Measurements from ENCODE around the gene CACNG1. TPM values are rescaled to one million over a fixed set of nuclear protein-coding genes. Genes with fewer than 3 reads are reported as not detected.

CACNG1 gene
- not detected for total RNA-seq

- peaks cover 3% of the 10 kb centered on the region for H3K36me3 Mint-ChIP-seq (ENCODE audit: low read depth)
- CTCF ChIA-PET, result no interaction called here
- peaks cover 19% of the 10 kb centered on the region for H3K9me3 Mint-ChIP-seq
- intact Hi-C loops (cut with micrococcal nuclease), result no loop called here
- no peak within 1 kb of the TSS for H3K4me3 Mint-ChIP-seq
- H3K4me1 Mint-ChIP-seq (ENCODE audit: low read depth), result no peaks in the 10 kb centered on the region
- DNase-seq, result no peak
- H3K27me3 Mint-ChIP-seq (ENCODE audit: low read depth), result no peaks in the 10 kb centered on the region
- no peak within 1 kb of the TSS for H3K27ac Mint-ChIP-seq
Measured at GRCh38 chr17:67044016-67044772, at the start of gene CACNG1. CACNG1 (plus strand) TSS chr17:67044554; CDS start chr17:67044661, 107 bp downstream.

GRCh38 chr17:66994930-66995535 is 49.3 kb upstream of the CACNG1 start:
- CTCF ChIA-PET, result no interaction called here
- no peak overlapping the region for H3K27ac Mint-ChIP-seq
- no peaks in the 10 kb centered on the region for H3K4me1 Mint-ChIP-seq (ENCODE audit: low read depth)
- no peak overlapping the region for H3K4me3 Mint-ChIP-seq
- peaks cover 5% of the 10 kb centered on the region for H3K27me3 Mint-ChIP-seq (ENCODE audit: low read depth)
- no peak for DNase-seq
- no peaks in the 10 kb centered on the region for H3K9me3 Mint-ChIP-seq
- intact Hi-C loops (cut with micrococcal nuclease), result no loop called here
- H3K36me3 Mint-ChIP-seq (ENCODE audit: low read depth), result no peaks in the 10 kb centered on the region

GRCh38 chr17:66995944-66996343 is 48.4 kb upstream of the CACNG1 start:
- intact Hi-C loops (cut with micrococcal nuclease), result no loop called here
- CTCF ChIA-PET, result no interaction called here

GRCh38 chr17:66996926-66997325 is 47.4 kb upstream of the CACNG1 start:
- Mint-ChIP-seq H3K4me1 (ENCODE audit: low read depth) (no peaks in the 10 kb centered on the region), H3K27ac (no peak overlapping the region), H3K4me3 (no peak overlapping the region), H3K9me3 (no peaks in the 10 kb centered on the region), H3K36me3 (ENCODE audit: low read depth) (no peaks in the 10 kb centered on the region), H3K27me3 (ENCODE audit: low read depth) (no peaks in the 10 kb centered on the region)
- no peak for DNase-seq
- CTCF ChIA-PET, result no interaction called here
- intact Hi-C loops (cut with micrococcal nuclease), result no loop called here

More at GRCh38 chr17:66995944-66996343, 48.4 kb upstream of the CACNG1 start:
- Mint-ChIP-seq H3K4me1 (ENCODE audit: low read depth) (no peaks in the 10 kb centered on the region), H3K36me3 (ENCODE audit: low read depth) (no peaks in the 10 kb centered on the region), H3K9me3 (no peaks in the 10 kb centered on the region), H3K27me3 (ENCODE audit: low read depth) (peaks cover 5% of the 10 kb centered on the region), H3K27ac (no peak overlapping the region), H3K4me3 (no peak overlapping the region)
- no peak for DNase-seq

- peaks cover 9% of the 10 kb centered on the region for H3K27me3 Mint-ChIP-seq (ENCODE audit: low read depth)
- DNase-seq, result no peak
- H3K9me3 Mint-ChIP-seq, result no peaks in the 10 kb centered on the region
- H3K27ac Mint-ChIP-seq, result no peak overlapping the region
- no peaks in the 10 kb centered on the region for H3K4me1 Mint-ChIP-seq (ENCODE audit: low read depth)
- intact Hi-C loops (cut with micrococcal nuclease), result no loop called here
- no peaks in the 10 kb centered on the region for H3K36me3 Mint-ChIP-seq (ENCODE audit: low read depth)
- CTCF ChIA-PET, result no interaction called here
- no peak overlapping the region for H3K4me3 Mint-ChIP-seq
Measured at GRCh38 chr17:67003231-67003630, 41.1 kb upstream of the CACNG1 start.

GRCh38 chr17:67004181-67004580 is 40.2 kb upstream of the CACNG1 start:
- H3K36me3 Mint-ChIP-seq (ENCODE audit: low read depth), result no peaks in the 10 kb centered on the region
- H3K4me3 Mint-ChIP-seq, result no peak overlapping the region
- H3K27me3 Mint-ChIP-seq (ENCODE audit: low read depth), result peaks cover 9% of the 10 kb centered on the region
- CTCF ChIA-PET, result no interaction called here
- intact Hi-C loops (cut with micrococcal nuclease), result no loop called here
- no peak for DNase-seq
- H3K27ac Mint-ChIP-seq, result no peak overlapping the region
- H3K4me1 Mint-ChIP-seq (ENCODE audit: low read depth), result no peaks in the 10 kb centered on the region
- H3K9me3 Mint-ChIP-seq, result peaks cover 2% of the 10 kb centered on the region

GRCh38 chr17:67007266-67007665 is 37.1 kb upstream of the CACNG1 start:
- H3K4me1 Mint-ChIP-seq (ENCODE audit: low read depth), result no peaks in the 10 kb centered on the region
- H3K27ac Mint-ChIP-seq, result no peak overlapping the region

GRCh38 chr17:67008101-67008500 is 36.3 kb upstream of the CACNG1 start:
- H3K9me3 Mint-ChIP-seq, result peaks cover 2% of the 10 kb centered on the region
- CTCF ChIA-PET, result no interaction called here
- H3K4me1 Mint-ChIP-seq (ENCODE audit: low read depth), result no peaks in the 10 kb centered on the region
- no peaks in the 10 kb centered on the region for H3K36me3 Mint-ChIP-seq (ENCODE audit: low read depth)
- no peak overlapping the region for H3K4me3 Mint-ChIP-seq
- intact Hi-C loops (cut with micrococcal nuclease), result no loop called here
- DNase-seq, result no peak
- peaks cover 6% of the 10 kb centered on the region for H3K27me3 Mint-ChIP-seq (ENCODE audit: low read depth)
- no peak overlapping the region for H3K27ac Mint-ChIP-seq

More at GRCh38 chr17:67007266-67007665, 37.1 kb upstream of the CACNG1 start:
- no peak overlapping the region for H3K4me3 Mint-ChIP-seq
- DNase-seq, result no peak
- CTCF ChIA-PET, result no interaction called here
- H3K9me3 Mint-ChIP-seq, result peaks cover 2% of the 10 kb centered on the region
- intact Hi-C loops (cut with micrococcal nuclease), result no loop called here
- peaks cover 11% of the 10 kb centered on the region for H3K27me3 Mint-ChIP-seq (ENCODE audit: low read depth)
- no peaks in the 10 kb centered on the region for H3K36me3 Mint-ChIP-seq (ENCODE audit: low read depth)

- Mint-ChIP-seq H3K4me1 (ENCODE audit: low read depth) (no peaks in the 10 kb centered on the region), H3K4me3 (no peak overlapping the region), H3K36me3 (ENCODE audit: low read depth) (no peaks in the 10 kb centered on the region), H3K27ac (no peak overlapping the region), H3K9me3 (peaks cover 2% of the 10 kb centered on the region), H3K27me3 (ENCODE audit: low read depth) (peaks cover 2% of the 10 kb centered on the region)
- no peak for DNase-seq
- CTCF ChIA-PET, result no interaction called here
- intact Hi-C loops (cut with micrococcal nuclease), result no loop called here
Measured at GRCh38 chr17:67011527-67012175, 32.7 kb upstream of the CACNG1 start.

GRCh38 chr17:67013891-67014290 is 30.5 kb upstream of the CACNG1 start:
- intact Hi-C loops (cut with micrococcal nuclease), result no loop called here
- no peak for DNase-seq
- H3K4me1 Mint-ChIP-seq (ENCODE audit: low read depth), result no peaks in the 10 kb centered on the region

GRCh38 chr17:67015001-67015400 is 29.4 kb upstream of the CACNG1 start:
- Mint-ChIP-seq H3K4me3 (no peak overlapping the region), H3K27me3 (ENCODE audit: low read depth) (peaks cover 2% of the 10 kb centered on the region), H3K4me1 (ENCODE audit: low read depth) (no peaks in the 10 kb centered on the region), H3K36me3 (ENCODE audit: low read depth) (no peaks in the 10 kb centered on the region), H3K9me3 (no peaks in the 10 kb centered on the region), H3K27ac (no peak overlapping the region)
- no peak for DNase-seq
- intact Hi-C loops (cut with micrococcal nuclease), result no loop called here
- CTCF ChIA-PET, result no interaction called here

More at GRCh38 chr17:67013891-67014290, 30.5 kb upstream of the CACNG1 start:
- CTCF ChIA-PET, result no interaction called here
- Mint-ChIP-seq H3K27me3 (ENCODE audit: low read depth) (peaks cover 2% of the 10 kb centered on the region), H3K27ac (no peak overlapping the region), H3K4me3 (no peak overlapping the region), H3K36me3 (ENCODE audit: low read depth) (no peaks in the 10 kb centered on the region), H3K9me3 (peaks cover 2% of the 10 kb centered on the region)

GRCh38 chr17:67016039-67016762 is 28.2 kb upstream of the CACNG1 start:
- Mint-ChIP-seq H3K4me1 (ENCODE audit: low read depth) (no peaks in the 10 kb centered on the region), H3K4me3 (no peak overlapping the region), H3K27ac (no peak overlapping the region), H3K9me3 (no peaks in the 10 kb centered on the region), H3K27me3 (ENCODE audit: low read depth) (peaks cover 2% of the 10 kb centered on the region), H3K36me3 (ENCODE audit: low read depth) (no peaks in the 10 kb centered on the region)
- intact Hi-C loops (cut with micrococcal nuclease), result no loop called here
- CTCF ChIA-PET, result interaction anchor here (0.9 kb wide), 1 partner anchor 60 kb away, joined by 4 read pairs; no protein-coding TSS in a partner anchor
- no peak for DNase-seq

Measured in activated naive CD4-positive, alpha-beta T cell treated with anti-CD3 and anti-CD28 coated beads for 36 hours (primary cell).